KG1 (cell line): Measurements from ENCODE around the gene AUP1.
A peak's percentile ranks its signal among the peaks of the same experiment; 100 is the strongest.
"Not testable (repeated sequence)": the region's sequence is repeated elsewhere in the genome, so short reads cannot be mapped to it uniquely, and the experiment has no call there.

ENCODE experiments used
- DNase-seq: peaks from one replicate; lab custom pipeline; 2025; lab: John Stamatoyannopoulos, UW

Gene AUP1

GRCh38 chr2:74529357-74530238 lies at the start of gene AUP1, which contains the start of gene HTRA2:
Gene AUP1, minus strand, starts transcription at chr2:74529706. Its CDS starts 77 bp downstream, at chr2:74529629.
Gene HTRA2, plus strand, starts transcription at chr2:74529933. Its CDS starts 74 bp downstream, at chr2:74530007.
- peak; percentile 94 for DNase-seq

GRCh38 chr2:74578408-74578807 lies 48.9 kb upstream of the AUP1 start:
- no peak for DNase-seq

DNA sequence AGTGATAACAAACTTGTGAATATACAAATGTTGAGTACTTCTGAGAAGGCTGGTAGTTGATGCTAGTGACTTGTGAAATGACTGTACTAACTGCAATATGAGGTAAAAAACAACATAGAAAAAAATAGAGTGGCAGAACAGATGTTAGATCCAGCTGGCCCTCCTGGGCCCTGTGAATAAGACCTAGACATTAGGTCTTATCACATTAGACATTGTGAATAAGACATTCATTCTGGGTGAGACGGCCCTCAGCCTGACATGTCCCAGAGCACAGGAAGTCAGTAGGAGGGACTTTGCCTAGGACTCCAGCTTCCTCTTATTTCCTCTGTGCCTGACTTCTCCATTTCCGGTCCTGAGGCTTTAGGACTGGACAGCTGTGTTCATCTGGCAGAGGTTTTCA lies 47.9 kb upstream of the AUP1 start:
- DNase-seq = no peak

DNA sequence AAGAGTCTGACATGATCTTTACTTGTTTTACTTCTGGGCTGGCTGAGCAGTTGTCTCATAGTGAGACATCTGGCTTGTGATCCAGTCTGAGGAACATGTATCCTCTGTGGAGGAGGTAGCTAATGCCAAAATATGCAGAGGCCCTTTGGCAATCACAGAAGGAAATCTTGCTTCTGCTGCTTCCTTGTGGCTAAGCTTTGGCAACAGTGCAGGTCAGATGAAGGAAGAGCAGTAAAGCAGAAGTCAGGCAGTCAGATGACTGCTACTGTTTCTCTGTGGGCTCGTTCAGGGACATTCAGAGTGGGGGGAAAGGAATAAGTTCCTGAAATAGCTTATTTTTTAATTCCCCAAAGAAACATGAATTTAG lies 47.3 kb upstream of the AUP1 start:
- DNase-seq = peak; percentile 82

DNA sequence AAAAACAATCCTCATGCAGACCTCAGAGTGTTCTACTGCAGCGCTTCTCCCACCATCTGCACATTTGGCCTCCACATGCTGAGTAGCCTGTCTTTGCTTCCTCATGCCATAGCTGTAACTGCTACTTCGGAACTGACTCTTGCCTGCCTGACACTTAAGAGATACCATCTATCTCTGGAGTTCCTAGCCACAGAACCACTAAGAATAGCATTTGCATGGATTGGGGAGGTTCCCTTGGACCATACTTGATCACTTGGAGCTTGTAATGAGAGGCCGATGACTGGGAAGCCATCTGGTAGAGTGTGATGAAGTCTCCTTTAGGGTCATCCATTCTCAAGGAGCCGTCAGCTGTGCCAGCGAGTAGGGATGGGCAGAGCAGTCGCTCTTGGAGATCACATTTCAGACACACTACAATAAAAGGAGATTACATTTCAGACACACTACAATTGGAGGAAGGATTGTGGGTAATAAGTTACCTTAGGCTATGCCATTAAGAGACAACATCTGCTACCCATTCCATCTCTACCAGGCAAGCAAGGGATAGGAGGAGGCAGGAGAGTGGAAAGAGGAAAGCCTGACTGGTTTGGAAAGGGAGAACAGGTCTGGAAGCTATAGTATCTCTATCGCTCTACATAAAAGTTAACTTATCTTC lies 46.8 kb upstream of the AUP1 start:
- DNase-seq = no peak

GRCh38 chr2:74575320-74575719 lies 45.8 kb upstream of the AUP1 start:
- no peak for DNase-seq

- DNase-seq = peak; percentile 64
Observed at GRCh38 chr2:74573747-74574562, 44.4 kb upstream of the AUP1 start.

- DNase-seq = no peak
Observed at GRCh38 chr2:74572178-74572925, 42.8 kb upstream of the AUP1 start.

DNA sequence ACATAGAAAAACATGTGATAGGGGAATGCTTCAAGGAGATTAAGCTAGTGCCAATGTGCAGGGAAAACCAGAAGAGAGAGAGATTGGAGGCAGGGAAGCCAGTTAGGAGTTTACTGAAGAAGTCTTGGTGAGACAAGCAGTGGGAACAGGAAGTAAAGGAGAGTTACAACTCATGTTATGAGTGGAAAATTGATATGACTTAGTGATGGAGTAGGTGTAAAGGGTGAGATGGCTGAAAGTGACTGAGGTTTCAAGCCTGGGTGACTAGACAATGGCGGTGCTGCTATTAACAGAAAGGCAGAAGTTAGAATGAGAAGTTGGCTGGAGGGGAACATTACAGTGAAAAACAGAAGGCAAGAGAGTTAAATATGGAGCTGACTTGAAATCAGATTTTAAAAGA lies 41.6 kb upstream of the AUP1 start:
- DNase-seq = no peak

- no peak for DNase-seq
Observed at GRCh38 chr2:74569686-74570085, 40.2 kb upstream of the AUP1 start.

DNA sequence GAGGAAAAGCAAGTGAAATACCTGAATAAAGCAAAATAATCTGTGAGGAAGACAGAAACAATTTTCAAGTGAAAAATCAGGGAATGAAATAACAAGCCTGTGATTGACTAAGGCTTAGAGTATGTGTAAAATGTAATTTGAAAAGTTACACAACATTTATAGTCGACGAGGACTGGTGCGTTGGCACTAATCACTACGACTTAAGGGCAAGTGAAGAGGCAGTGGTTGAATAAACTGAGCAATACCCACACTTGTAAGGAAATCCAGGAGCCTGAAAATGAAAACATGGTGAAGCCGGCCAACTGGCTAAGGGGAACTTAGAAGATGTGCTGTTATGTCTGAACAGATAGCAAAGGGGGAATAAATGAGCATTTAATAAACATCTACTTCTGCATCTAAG lies 38.4 kb upstream of the AUP1 start:
- no peak for DNase-seq

- no peak for DNase-seq
Observed at GRCh38 chr2:74566754-74567085, 37.2 kb upstream of the AUP1 start.

DNA sequence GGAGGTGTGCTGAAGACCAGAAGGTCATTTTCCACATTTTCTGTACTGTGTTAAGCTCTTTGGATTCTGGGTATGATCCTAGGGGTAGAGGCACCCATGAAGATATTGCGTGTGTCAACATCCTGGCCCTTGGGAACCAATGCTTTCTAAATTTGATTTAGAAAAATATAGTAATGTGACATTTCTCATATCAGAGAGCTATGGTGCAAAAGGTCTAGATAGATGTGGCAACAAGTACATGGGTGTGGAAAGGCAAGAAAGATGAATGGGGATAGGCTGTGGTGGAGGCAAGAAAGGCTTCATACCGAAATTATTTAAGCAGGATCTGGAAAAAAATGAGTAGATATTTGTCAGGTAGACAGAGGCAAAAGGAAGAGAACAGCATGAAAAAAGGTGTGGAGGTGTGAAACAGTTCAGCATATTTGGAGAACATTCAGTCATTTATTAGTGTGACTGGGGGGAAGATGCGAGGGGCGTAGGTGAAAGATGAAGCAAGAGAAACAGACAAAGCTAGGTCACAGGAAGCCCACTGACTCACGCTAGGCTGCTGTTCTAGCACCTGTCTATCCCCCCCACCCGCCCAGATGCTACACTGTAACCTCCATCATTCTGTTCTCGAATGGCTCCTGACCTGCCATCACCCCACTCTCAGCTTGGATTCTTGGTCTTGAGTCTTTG lies 36.7 kb upstream of the AUP1 start:
- DNase-seq = no peak

GRCh38 chr2:74564222-74564621 lies 34.7 kb upstream of the AUP1 start:
- DNase-seq = no peak

- no peak for DNase-seq
Observed at GRCh38 chr2:74562126-74562775, 32.7 kb upstream of the AUP1 start.

GRCh38 chr2:74561022-74561421 lies 31.5 kb upstream of the AUP1 start:
- DNase-seq = not testable (repeated sequence)

GRCh38 chr2:74560591-74560990 lies 31.1 kb upstream of the AUP1 start:
- no peak for DNase-seq

GRCh38 chr2:74559912-74560311 lies 30.4 kb upstream of the AUP1 start:
- DNase-seq = no peak

DNA sequence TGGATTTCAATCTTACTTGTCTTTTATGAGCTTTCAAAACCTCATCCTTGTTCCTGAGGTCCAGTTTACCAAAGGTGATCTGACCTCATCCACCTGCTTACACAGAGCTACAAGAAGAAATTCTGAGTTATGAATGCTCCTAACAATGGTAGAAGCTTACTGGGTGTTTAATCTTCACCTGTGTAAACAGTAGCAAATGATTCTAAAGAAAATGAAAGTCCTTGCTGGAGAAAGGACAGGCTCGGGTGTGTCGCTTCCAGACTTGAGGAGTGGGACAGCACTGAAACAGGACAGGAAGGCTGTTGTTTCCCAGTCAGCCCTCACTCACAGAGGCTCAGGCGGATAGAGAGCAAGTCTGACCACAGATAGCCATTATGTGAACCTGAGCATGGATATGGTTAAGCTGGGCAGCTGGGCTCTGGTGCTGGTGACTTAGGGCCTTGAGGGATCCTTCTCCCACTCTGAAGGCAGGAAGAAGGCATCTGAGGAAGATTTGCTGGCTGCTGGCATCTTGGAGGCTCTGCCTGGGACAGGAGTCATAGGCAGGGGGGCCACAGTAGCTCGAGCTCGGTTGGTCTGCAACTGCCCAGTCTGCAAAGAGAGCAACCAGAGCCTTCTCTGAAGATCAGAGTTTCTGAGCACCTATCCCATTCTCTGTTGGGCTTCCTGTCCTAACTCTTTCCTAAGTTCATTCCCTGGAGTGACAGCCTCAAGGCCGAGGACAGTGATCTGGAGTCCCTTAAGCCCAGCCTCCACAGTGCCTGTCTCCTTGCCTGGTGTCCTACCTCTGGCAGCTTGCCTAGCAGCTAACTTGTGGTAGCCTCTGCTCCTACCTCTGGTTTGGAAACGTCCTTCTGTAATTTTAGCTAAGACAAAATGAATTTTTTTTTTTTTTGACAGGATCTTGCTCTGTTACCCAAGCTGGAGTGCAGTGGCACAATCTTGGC lies 29.1 kb upstream of the AUP1 start:
- DNase-seq = no peak
